GM21619 (cell line): ENCODE data around the gene SMIM27.
"Not testable (repeated sequence)": the region's sequence is repeated elsewhere in the genome, so short reads cannot be mapped to it uniquely, and the experiment has no call there.

Experiments
- ATAC-seq: cut with Tn5 transposase; IDR thresholded peaks from one replicate; pipeline ENCODE4 v1.9.1; 2021; ENCODE audit not compliant: unreplicated experiment

Gene SMIM27, protein sequence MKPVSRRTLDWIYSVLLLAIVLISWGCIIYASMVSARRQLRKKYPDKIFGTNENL

GRCh38 chr9:32552172-32552872 lies at the start of gene SMIM27, which contains the start of gene TOPORS:
Gene SMIM27, plus strand, starts transcription at chr9:32552327. Its CDS starts 108 bp downstream, at chr9:32552435.
Gene TOPORS, minus strand, starts transcription at chr9:32552586. Its CDS starts 150 bp downstream, at chr9:32552436.
- peak; percentile 66 for ATAC-seq

DNA sequence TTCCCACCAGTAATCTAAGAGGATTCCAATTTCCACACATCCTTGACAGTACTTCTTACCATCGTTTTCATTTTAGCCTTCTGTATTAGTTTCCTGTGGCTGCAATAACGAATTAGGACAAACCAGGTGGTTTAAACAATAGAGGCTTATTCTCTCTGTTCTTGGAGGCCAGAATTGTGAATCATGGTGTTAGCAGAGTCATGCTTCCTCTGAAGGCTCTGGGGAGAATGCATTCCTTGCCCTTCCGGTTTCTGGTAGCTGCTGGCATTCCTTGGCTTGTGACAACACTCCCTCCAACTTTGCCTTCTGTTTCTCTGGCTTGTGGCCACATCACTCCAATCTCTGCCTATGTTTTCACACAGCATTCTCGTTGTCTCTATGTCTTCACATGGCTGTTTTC lies 49.7 kb upstream of the SMIM27 start:
- no peak for ATAC-seq

DNA sequence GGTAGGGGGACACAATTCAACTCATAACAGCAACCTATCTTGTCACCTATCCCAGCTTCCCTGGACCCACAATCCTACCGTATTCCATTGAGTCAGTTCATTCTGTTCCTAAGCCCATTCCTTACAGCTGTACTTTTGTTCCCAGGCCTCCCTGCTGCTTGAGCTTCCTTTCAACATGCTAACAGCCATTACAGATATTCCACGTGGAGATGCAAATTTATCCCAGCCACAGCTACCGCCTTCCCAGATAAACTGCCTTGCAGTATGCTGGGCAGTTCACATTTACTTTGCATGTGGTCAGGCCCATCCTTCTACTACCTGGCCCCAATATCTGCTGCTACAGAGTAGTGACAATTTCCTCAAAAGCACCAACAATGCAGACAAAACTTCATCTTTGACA lies 49.1 kb upstream of the SMIM27 start:
- no peak for ATAC-seq

DNA sequence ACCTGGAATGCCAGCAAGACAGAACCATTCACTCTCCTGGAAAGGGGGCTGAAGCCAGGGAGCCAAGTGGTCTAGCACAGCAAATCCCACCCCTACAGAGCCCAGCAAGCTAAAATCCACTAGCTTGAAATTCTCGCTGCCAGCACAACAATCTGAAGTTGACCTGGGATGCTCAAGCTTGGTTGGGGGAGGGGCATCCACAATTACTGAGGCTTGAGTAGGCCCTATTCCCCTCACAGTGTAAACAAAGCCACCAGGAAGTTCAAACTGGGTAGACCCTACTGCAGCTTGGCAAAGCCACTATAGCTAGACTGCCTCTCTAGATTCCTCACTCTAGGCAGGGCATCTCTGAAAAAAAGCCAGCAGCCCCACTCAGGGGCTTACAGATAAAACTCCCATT lies 43.4 kb upstream of the SMIM27 start:
- ATAC-seq, result no peak

GRCh38 chr9:32516241-32516640 lies 35.9 kb upstream of the SMIM27 start:
- no peak for ATAC-seq

DNA sequence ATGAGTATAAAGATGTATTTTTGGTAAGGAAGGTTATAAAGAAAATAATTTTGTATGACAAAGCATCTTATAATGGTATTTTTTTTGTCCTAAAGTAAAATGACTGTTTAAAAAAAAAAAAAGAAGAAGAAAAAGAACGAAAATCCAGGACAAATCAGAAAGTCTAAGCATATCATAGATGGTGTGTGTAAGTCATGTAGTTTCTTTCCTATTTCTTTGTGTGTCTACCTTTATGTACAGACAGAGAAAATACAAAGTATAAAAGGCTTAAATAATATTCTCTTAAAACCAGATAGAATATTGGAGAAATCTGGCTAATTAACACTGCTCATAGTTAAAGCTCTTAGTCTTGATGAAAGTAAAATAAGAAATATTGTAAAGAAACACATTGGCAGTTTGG lies 33.9 kb upstream of the SMIM27 start:
- ATAC-seq, result no peak

DNA sequence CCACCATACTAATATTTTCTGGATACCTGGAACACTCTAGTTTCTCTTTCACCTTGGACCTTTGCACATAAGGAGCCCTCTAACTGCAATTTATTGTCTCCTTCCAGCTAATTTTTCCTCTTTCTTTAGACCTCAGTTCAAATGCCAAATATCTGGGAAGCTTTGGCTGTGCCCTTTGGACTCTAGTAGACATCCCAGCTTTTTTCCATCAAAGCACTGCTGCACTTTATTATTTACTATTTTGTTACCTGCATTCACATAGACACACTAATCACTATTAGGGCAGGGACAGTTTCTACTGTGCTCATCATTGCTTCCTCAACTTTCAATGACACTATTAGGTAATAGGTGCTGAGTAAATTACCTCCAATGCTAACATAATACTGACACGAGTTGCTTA lies 28.2 kb upstream of the SMIM27 start:
- ATAC-seq, result no peak

DNA sequence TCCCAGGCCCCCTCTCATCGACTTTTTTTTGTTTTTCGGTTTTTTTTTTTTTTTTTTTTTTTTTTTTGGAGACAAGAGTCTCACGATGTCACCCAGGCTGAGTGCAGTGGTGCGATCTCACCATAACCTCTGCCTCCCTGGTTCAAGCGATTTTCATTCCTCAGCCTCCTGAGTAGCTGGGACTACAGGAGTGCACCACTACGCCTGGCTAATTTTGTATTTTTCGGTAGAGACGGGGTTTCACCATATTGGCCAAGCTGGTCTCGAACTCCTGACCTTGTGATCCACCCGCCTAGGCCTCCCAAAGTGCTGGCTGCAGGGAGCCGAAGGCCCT lies 27.6 kb upstream of the SMIM27 start:
- not testable (repeated sequence) for ATAC-seq

GRCh38 chr9:32524892-32525708 lies 27.0 kb upstream of the SMIM27 start:
- peak; percentile 30 for ATAC-seq

- ATAC-seq, result no peak
Measured at GRCh38 chr9:32525709-32526030, 26.5 kb upstream of the SMIM27 start.

GRCh38 chr9:32526041-32526706 lies 26.0 kb upstream of the SMIM27 start, which contains the start of gene RIGI:
Gene RIGI, minus strand, starts transcription at chr9:32526196. Its CDS starts 30 bp downstream, at chr9:32526166.
- peak; percentile 66 for ATAC-seq

DNA sequence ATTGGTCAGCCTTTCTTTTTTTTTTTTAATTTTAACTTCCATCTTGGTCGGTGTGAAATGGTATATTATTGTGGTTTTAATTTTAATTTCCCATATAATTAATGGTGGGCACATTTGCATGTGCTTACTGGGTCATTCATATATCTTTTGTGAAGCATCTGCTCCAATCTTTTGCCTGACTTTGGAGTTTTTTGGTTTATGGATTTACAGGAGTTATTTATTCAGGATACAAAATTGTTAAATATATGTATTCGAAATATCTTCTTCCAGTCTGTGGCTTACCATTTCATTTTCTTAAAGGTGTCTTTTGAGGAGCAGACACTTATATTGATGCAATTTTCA lies 25.4 kb upstream of the SMIM27 start:
- ATAC-seq, result no peak

GRCh38 chr9:32533336-32533735 lies 18.8 kb upstream of the SMIM27 start:
- no peak for ATAC-seq

GRCh38 chr9:32533816-32534215 lies 18.3 kb upstream of the SMIM27 start:
- ATAC-seq, result no peak

DNA sequence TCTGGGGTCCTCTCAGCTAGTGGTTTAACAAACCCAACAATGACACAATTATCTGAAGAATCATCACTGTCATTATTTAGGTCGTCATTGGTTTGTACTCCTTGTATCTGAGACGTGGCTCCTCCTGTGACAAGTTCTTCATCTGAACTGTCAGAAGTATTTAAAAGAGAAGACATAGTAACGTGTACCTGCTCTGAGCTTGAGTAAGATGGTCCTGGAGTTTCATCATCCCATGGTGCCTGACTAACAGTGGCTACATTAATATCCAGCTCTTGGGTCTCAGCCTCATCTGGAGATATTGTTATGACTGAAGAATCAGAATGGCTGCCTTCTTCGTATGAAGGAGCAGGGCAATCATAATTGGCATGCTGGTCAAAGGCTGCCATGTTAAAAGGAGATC lies 9.1 kb upstream of the SMIM27 start:
- ATAC-seq, result no peak

GRCh38 chr9:32545884-32546283 lies 6.2 kb upstream of the SMIM27 start:
- ATAC-seq, result no peak

GRCh38 chr9:32548213-32548612 lies 3.9 kb upstream of the SMIM27 start:
- not testable (repeated sequence) for ATAC-seq

GRCh38 chr9:32550150-32550561 lies 2.0 kb upstream of the SMIM27 start:
- no peak for ATAC-seq

DNA sequence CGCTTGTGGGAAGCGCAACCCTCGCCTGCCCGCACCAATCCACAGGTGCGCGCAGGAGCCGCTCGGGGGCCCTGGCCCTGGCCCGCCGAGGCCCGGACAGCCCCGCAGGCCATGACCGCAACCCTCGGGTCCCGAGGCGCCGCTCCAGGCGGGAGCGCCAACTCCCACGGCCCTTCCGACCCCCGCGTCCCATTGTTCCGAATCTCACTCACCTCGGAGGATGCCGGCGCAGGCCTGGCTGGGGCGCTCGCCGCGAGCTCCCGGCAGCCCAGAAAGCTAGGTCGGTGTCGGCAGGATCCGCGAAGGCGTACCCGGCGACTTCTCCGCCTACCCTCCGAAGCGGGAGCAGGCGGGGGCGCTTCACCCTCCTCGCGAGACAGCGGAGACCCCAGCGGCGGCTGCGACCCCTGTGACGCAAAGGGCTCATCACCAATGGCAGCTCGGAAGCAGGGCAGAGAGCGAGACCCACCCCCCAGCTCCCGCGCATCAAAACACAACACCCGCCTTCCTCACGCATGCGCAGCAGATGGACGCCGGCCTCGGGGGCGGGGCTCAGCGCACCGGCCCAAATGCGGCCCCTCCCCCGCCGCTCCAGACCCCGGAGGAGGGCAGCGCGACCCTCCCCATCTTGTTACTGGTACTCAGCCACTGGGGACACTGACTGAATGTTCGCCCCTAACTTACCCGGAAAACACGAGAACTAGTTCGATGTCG lies 1.4 kb upstream of the SMIM27 start:
- ATAC-seq, result peak; percentile 61

- peak; percentile 7 for ATAC-seq
Measured at GRCh38 chr9:32551276-32552051, 663 bp upstream of the SMIM27 start.
